Activated naive CD4-positive, alpha-beta T cell treated with anti-CD3 and anti-CD28 coated beads, Interleukin-2, amount 10 ng/mL, durations not matched to agents 7 days and 5 days (primary cell): ENCODE results near the gene SKIDA1.

Experiments used
- CTCF ChIA-PET: fragments of 350-600 bp; sonication (Branson Sonifier 250); formaldehyde crosslinking; loops from one replicate; lab custom pipeline; 2021; ENCODE audit warnings: antibody characterized with exemption; lab: Charles Lee
- DNase-seq: peaks from one replicate; pipeline ENCODE4 v3.0.0-alpha.2; 2020
- H3K27ac Mint-ChIP-seq: one replicate; pipeline ENCODE4 v1.8.0; 2021; ENCODE audit warnings: mild to moderate bottlenecking, moderate library complexity, mixed read lengths
- H3K27me3 Mint-ChIP-seq: one replicate; pipeline ENCODE4 v1.8.0; 2021; ENCODE audit warnings: mild to moderate bottlenecking, mixed read lengths
- H3K36me3 Mint-ChIP-seq: one replicate; pipeline ENCODE4 v1.8.0; 2021; ENCODE audit warnings: mixed read lengths
- H3K4me1 Mint-ChIP-seq: one replicate; pipeline ENCODE4 v1.8.0; 2021; ENCODE audit warnings: mixed read lengths
- H3K4me3 Mint-ChIP-seq: one replicate; pipeline ENCODE4 v1.8.0; 2021; ENCODE audit warnings: mild to moderate bottlenecking, moderate library complexity, mixed read lengths
- H3K9me3 Mint-ChIP-seq: one replicate; pipeline ENCODE4 v1.8.0; 2021; ENCODE audit warnings: mixed read lengths

The SKIDA1 gene

DNA sequence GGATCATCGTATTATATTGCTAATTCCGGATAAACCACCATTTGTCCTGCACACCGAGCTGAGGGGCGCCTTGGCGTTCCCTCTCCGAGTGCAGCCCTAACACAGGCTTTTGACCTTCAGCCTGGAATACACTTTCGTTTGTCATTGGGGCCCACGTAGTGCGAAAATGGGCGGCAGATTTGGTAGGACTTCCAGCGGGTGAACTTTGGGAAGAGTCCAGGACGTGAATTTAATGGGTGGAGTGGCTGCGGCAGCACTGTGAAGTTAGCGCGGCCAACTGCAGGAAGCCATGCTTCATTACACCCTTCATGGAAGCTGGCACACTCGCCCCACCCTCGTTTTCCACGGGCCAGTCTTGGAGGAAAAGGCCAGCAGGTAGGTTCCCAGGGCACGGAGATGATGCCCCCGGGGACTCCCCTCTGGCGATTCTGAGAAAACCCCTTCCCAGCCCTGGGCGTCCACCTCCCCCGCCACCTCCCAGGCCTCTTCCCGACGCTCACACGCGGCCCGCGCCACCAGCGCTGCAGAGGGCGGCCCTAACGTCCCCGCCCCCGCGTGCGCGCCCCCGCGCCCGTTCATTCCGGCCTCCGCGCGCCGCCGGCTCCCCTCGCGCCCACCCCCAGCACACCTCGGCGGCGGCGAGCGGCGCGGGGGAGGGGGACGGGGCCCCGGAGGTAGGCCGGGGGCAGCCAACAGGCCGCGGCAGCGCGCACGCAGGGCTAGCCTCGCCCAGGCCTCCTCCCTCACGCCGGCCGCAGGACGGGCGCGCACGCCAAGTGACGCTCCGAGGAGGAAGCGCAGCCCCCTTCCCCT is 8.2 kb upstream of the SKIDA1 start, which contains the start of gene MLLT10:
MLLT10 (plus strand) TSS at position 766 of the 813 bp plus-strand sequence. CDS start 413 bp downstream, outside the sequence.
- peak within 1 kb of the TSS; percentile 94 for H3K4me3 Mint-ChIP-seq
- DNase-seq: peak; percentile 93
- no peaks in the 10 kb centered on the region for H3K9me3 Mint-ChIP-seq
- H3K27ac Mint-ChIP-seq: peak within 1 kb of the TSS; percentile 97
- peaks cover 32% of the 10 kb centered on the region for H3K4me1 Mint-ChIP-seq
- peaks cover 10% of the 10 kb centered on the region for H3K27me3 Mint-ChIP-seq
- CTCF ChIA-PET: interaction anchor here (1.1 kb wide), 1 partner anchor 12 kb away, joined by 3 read pairs; no protein-coding TSS in a partner anchor
- peaks cover 11% of the 10 kb centered on the region for H3K36me3 Mint-ChIP-seq

DNA sequence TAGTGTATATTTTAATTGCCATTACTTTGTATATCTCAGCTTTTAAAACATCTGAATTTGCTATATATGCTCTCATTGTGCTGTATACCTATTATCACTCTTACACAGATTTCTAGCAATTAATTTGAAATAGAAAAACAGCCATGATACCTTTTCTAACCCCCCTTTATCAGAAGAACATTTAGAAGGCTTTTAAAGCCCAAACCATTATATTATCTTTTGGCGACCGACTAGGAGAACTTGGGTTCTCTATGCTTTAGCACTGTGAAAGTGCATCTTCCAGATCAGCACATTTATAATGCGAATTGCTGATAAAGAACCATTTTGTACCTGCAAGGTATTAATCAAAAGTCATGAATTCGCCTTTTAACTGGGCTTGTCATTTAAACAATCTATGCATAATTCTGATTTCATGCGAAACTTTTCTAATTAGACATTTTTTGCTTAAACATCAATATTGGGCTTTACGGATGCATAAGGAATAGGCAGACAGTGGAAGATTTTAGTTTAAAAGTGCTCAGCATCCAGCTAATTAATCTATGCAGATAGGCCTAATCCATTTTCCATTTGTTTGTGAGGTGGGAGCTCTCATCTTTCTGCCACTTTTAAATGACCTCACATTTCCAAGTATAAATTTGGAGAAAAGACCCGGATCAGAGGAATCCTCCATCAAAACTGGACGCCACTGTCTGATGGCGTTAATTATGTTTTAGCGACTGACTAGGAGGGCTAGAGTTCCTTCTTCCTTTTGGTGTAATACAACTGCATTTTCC is 7.4 kb upstream of the SKIDA1 start:
- H3K9me3 Mint-ChIP-seq: no peaks in the 10 kb centered on the region
- peak overlapping the region; percentile 94 for H3K4me3 Mint-ChIP-seq
- DNase-seq: no peak
- peaks cover 18% of the 10 kb centered on the region for H3K27me3 Mint-ChIP-seq
- CTCF ChIA-PET: interaction anchor here (0.7 to 1.1 kb wide), 2 partner anchors 10 to 11 kb away, joined by 3 read pairs; no protein-coding TSS in a partner anchor
- H3K27ac Mint-ChIP-seq: peak overlapping the region; percentile 97
- peaks cover 36% of the 10 kb centered on the region for H3K4me1 Mint-ChIP-seq
- peaks cover 8% of the 10 kb centered on the region for H3K36me3 Mint-ChIP-seq

DNA sequence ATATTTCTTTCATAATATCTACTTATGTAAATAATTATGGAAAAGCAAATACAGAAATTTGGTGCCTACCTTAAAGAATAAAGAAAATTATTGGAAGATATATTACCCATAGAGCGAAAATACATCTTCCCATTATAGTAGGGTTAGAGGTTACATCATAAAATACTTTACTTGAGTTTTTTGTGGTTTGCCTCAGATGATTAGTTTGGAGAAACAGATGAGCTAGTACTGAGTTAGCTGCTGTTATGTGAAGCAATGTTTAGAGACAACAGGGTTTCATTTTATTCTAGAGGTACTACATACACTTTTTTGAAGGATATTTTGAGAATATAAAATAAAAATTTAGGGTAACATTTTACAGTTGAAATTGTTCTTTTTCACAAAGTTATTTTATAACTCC is 5.7 kb upstream of the SKIDA1 start:
- CTCF ChIA-PET: no interaction called here
- no peak for DNase-seq
- Mint-ChIP-seq H3K9me3 (no peaks in the 10 kb centered on the region), H3K4me1 (peaks cover 40% of the 10 kb centered on the region), H3K27ac (no peak overlapping the region), H3K36me3 (peaks cover 5% of the 10 kb centered on the region), H3K27me3 (peaks cover 35% of the 10 kb centered on the region), H3K4me3 (no peak overlapping the region)

DNA sequence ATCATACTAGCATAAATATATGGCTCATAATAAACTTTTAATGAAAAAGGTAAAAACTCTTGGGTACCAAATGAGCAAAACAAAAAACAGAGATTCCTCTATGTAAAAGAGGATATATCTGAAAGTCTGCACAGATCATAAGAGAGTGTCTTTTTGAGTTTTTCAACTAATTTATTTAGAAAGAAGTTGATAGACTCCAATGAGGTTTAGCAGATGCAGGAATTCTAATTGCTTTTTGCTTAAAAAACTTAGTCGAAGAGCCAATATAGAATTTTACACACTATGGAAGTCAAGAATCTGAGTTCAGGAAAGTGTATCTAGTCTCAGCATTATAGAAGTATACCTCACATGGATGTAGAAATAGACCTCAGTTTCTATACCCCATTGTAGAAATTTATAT is 5.2 kb upstream of the SKIDA1 start:
- peaks cover 37% of the 10 kb centered on the region for H3K4me1 Mint-ChIP-seq
- no peak overlapping the region for H3K27ac Mint-ChIP-seq
- CTCF ChIA-PET: no interaction called here
- peaks cover 4% of the 10 kb centered on the region for H3K36me3 Mint-ChIP-seq
- no peaks in the 10 kb centered on the region for H3K9me3 Mint-ChIP-seq
- peaks cover 39% of the 10 kb centered on the region for H3K27me3 Mint-ChIP-seq
- DNase-seq: no peak
- H3K4me3 Mint-ChIP-seq: no peak overlapping the region

DNA sequence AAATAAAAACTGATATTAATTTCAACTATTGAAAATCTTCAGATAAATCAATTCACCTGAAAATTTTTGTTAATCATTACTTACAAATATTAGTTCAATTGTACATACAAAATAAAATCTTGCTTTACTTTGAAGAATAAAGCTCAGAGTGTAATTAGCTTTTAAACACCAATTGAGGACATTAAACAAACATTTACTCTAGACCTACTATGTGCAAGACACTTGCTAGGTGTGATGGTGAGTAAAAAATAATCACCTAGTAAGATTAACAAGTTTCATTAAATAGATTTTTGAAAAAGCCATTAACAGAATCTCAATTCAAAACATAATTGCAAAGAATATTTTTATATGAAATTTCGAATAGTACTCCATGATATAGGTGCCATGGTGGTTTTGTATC is 4.7 kb upstream of the SKIDA1 start:
- H3K4me3 Mint-ChIP-seq: no peak overlapping the region

DNA sequence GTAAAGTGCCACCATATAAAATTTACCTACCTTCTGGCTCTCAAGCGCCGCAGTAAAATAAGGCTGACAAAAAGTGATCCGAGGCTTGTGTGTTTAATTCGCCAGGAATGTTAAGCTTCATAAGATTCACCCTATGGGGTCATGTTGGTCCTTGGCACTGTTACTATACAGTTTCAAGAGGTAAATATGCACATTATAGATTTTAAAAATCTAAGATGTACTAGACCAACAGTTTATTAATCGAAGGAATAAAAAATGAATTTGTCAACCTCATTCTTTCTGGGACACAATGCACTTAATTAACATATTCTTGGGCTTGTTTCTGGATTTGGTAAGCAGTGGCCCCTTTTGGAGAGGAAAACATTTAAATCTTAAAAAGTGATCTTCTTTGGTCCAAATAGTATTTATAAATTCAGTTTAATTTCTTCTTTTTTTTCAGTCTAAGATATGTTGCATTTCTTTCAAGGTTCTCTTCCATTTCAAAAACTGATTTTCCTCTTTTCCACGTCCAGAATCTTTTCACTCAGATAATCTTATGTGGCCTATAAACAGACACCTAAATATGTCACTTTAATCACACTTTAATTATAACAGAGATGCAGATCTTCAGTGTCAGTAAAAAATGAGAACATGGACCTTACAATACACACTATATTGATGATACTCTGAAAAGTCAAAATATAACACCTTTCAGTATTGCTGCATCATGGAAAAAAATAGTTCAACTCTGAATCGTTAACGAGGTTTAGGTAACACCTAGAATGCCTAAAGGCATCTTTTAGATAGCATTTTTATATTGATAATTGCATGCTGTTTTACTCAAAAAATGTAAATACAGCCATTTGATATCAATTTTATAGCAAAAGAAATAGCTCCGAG is 3.8 kb upstream of the SKIDA1 start:
- Mint-ChIP-seq H3K9me3 (no peaks in the 10 kb centered on the region), H3K36me3 (peaks cover 3% of the 10 kb centered on the region), H3K4me3 (no peak overlapping the region), H3K27me3 (peaks cover 52% of the 10 kb centered on the region), H3K4me1 (peaks cover 43% of the 10 kb centered on the region), H3K27ac (no peak overlapping the region)
- no peak for DNase-seq
- CTCF ChIA-PET: no interaction called here

More for the DNA sequence above, 4.7 kb upstream of the SKIDA1 start:
- H3K9me3 Mint-ChIP-seq: no peaks in the 10 kb centered on the region
- DNase-seq: no peak
- H3K27me3 Mint-ChIP-seq: peaks cover 43% of the 10 kb centered on the region
- peaks cover 3% of the 10 kb centered on the region for H3K36me3 Mint-ChIP-seq
- H3K27ac Mint-ChIP-seq: no peak overlapping the region
- CTCF ChIA-PET: no interaction called here
- peaks cover 37% of the 10 kb centered on the region for H3K4me1 Mint-ChIP-seq

DNA sequence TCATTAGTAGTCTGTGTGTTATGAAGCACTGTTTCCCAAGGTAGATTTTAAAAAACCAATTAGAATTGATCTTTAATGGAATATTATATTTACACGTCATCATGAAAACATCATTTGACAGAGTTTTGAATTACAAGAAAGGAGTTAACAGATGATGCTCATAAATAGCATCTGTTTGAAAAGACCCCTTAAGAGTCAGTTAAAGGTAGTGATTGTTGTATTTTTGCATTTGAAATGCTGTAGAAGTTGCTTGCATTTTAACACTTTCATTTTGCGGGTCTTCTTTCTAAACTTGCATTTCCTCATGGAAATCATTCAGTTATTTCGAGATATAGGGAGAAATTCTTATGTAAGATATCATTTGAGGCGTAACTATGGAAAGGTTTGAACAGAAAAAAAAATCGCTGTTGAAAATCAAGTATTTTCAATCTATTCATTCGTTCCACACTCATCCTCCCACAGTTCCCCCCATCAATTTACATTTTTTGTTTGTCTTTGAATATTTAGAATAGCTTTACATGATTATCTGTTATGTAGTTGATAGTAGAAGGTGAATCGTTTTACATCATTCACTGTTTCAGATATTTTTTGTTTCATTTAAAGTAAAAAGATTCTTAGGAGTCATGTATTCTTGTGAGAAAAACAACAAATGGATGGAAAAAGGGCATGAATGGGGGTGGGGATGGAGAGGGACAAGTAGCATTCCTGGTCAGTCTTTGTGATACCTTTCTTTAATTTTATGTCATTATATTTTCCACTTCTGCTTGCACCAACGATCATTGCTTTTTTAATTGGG is 3.0 kb upstream of the SKIDA1 start:
- CTCF ChIA-PET: no interaction called here
- Mint-ChIP-seq H3K4me1 (peaks cover 43% of the 10 kb centered on the region), H3K36me3 (peaks cover 3% of the 10 kb centered on the region), H3K9me3 (no peaks in the 10 kb centered on the region), H3K27me3 (peaks cover 56% of the 10 kb centered on the region), H3K4me3 (no peak overlapping the region), H3K27ac (no peak overlapping the region)
- DNase-seq: no peak

DNA sequence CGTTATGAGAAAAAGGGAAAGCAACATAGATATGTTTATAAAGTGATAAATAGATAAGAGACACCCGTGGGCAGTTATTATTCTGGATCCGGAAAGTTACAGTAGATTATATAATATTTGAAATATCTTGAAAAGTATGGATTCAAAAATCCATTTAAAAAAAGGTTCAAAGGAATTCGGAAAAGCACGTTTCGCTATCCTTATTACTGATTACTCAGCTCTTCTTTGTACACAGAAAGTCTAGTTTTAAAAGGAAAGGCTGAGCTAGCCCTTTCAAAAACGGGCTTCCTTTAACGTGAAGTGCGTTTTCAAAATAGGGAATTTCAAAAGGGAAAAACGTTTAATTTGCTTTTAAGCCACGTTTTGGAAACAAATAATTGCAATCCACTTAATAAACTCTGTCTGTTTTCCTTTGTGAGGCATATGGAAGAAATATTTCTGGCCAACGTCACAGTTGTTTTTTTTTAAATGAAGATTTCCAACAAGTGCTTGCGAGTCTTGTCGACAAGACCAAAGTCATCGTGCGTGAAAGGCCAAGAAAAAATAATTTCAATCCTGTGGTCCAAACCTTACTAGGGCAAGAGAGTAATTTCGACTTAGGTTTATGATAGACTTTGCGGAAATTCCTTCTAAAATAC is 2.2 kb upstream of the SKIDA1 start:
- peak overlapping the region; percentile 64 for H3K4me3 Mint-ChIP-seq

DNA sequence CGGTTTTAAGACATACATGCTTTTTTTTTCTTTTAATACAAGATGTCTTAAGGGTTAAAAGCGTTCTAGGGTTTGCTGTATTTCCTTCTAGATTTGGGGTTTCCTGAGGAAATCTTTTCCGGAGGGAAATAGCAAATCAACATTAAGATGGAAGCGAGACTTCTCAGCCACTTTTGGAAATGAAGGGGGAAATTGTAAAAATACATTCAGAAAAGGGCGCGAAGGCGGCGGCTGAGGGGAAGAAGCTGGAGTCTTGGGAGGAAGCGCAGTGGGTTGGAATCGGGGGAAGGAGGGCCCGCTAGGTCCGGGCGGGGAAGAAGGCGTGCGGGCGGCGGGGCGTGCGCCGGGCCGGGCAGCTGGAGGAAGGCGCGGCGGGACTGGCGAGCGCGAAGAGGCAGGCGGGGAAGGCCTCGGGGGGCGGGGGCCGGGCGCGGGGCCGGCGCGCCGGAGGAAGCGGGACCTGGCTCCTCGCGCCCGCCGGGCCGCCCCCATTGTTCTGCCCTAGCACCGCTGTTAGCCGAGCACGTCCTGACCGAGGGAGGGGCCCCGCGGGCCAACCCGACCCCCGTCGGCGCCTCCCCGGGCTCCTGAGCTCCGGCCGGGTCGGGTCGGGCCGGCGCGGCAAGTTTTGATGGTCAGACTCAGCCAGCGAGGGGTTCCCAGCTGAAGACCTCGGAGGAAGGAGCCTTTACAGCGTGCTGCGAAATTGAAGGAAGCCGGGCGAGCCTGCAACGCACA is 1.5 kb upstream of the SKIDA1 start:
- Mint-ChIP-seq H3K4me1 (peaks cover 34% of the 10 kb centered on the region), H3K4me3 (peak overlapping the region; percentile 85), H3K27me3 (peaks cover 65% of the 10 kb centered on the region), H3K9me3 (no peaks in the 10 kb centered on the region), H3K36me3 (peaks cover 3% of the 10 kb centered on the region), H3K27ac (peak overlapping the region; percentile 94)
- CTCF ChIA-PET: interaction anchor here (0.6 to 1.2 kb wide), 2 partner anchors 40 to 205 kb away, joined by 3 read pairs; no protein-coding TSS in a partner anchor
- DNase-seq: peak; percentile 53

More for the DNA sequence above, 2.2 kb upstream of the SKIDA1 start:
- Mint-ChIP-seq H3K27ac (peak overlapping the region; percentile 47), H3K36me3 (peaks cover 3% of the 10 kb centered on the region), H3K4me1 (peaks cover 36% of the 10 kb centered on the region), H3K9me3 (no peaks in the 10 kb centered on the region), H3K27me3 (peaks cover 62% of the 10 kb centered on the region)
- CTCF ChIA-PET: interaction anchor here (0.6 kb wide), 1 partner anchor 41 kb away, joined by 3 read pairs; no protein-coding TSS in a partner anchor
- no peak for DNase-seq

DNA sequence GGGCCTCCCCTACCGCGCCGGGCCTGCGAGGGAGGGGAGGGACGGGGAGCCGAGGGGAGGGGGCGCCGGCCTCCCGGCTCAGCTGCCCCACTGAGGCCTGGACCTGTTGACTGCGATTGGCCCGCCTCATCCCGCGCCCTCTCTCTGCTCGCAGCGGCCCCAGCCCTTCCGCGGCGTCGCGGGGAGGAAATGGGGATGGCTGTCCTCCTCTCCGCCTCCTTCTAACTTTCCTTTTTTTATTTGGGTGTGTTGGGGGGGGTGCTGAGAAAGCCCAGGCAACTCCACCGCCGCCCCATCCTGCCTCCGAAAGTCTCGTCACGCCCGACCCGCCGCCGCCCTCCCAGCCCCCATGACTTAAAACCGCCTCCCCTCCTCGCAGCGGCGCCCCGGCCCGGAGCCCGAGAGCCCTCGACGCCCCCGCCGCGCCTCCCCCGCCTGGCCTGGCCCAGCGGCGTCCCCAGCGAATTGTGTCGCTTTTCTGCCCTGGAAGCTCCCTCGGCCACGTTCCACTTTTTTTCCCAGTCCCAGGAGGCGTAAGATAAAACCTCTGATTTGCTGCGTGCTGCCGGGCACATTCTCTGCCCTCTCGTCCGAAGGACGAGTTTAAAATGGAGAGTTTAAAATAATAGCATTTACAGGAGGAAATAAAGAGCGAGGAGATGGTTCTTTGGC is 842 bp upstream of the SKIDA1 start:
- peaks cover 65% of the 10 kb centered on the region for H3K27me3 Mint-ChIP-seq
- CTCF ChIA-PET: interaction anchor here (1.2 kb wide), 1 partner anchor 205 kb away, joined by 3 read pairs; no protein-coding TSS in a partner anchor
- H3K27ac Mint-ChIP-seq: peak overlapping the region; percentile 94
- H3K4me1 Mint-ChIP-seq: peaks cover 34% of the 10 kb centered on the region
- H3K9me3 Mint-ChIP-seq: no peaks in the 10 kb centered on the region
- peak; percentile 73 for DNase-seq
- H3K4me3 Mint-ChIP-seq: peak overlapping the region; percentile 85
- peaks cover 3% of the 10 kb centered on the region for H3K36me3 Mint-ChIP-seq

DNA sequence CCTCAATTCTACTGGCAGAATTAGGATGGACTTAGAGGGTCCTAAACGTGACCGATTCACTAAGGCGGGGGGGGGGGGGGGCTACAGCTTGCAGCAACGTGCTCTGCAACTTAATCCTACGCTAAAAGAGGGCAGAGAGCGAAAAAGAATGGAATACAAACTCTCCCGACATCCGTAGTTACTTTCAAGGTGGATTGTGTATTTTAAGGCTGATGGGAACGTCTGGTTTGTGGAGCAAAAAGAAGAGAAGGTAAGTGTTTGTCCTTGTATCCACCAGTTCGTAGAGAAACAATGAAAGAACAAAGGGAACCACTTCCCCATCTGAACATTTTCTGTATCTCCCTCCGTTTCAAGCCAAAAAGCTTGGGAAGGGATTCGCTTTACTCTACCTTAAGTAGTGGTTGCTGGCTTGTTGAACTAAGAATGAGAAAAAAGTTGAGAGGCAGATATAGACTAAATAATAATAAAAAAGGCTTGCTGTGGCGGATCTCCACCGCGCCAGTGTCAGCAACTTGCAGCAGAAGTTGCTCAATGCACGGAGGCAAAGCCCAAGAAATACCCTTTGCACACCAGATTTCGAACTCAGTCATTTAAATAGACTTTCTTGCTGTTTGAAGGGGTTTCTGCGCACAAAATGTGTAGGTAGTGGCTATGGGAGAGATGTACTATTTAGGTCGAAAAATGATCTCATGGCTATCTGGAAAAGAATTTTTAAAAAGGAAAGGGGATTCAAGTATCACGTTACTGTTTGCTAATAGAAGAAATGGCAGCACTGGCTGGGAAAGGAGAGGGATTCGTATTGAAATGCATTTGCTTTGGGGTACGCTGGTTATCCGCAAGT is 736 bp downstream of the SKIDA1 start:
- no peaks in the 10 kb centered on the region for H3K9me3 Mint-ChIP-seq
- DNase-seq: no peak
- peaks cover 6% of the 10 kb centered on the region for H3K36me3 Mint-ChIP-seq
- CTCF ChIA-PET: no interaction called here
- H3K4me3 Mint-ChIP-seq: peak overlapping the region; percentile 82
- peak overlapping the region; percentile 93 for H3K27ac Mint-ChIP-seq
- H3K4me1 Mint-ChIP-seq: peaks cover 48% of the 10 kb centered on the region
- peaks cover 75% of the 10 kb centered on the region for H3K27me3 Mint-ChIP-seq
